Urinary bladder (tissue), 4 donors: ENCODE measurements around the gene WBP2NL. TPM values are rescaled to one million over a fixed set of nuclear protein-coding genes. Genes with fewer than 3 reads are reported as not detected.
"Not testable (repeated sequence)": the region's sequence is repeated elsewhere in the genome, so short reads cannot be mapped to it uniquely, and the experiment has no call there.

Experiments
- DNase-seq: peaks from one replicate; pipeline ENCODE4 v3.0.0-alpha.2; 2015; ENCODE audit errors: extremely low spot score
- H3K27ac ChIP-seq: one replicate; pipeline ENCODE4 v1.5.1; 2013; ENCODE audit warnings: low read depth, mild to moderate bottlenecking, moderate library complexity
- H3K36me3 ChIP-seq: one replicate; pipeline ENCODE4 v1.6.1; 2013; ENCODE audit warnings: mild to moderate bottlenecking, moderate library complexity; ENCODE audit not compliant: insufficient read depth
- H3K4me1 ChIP-seq: one replicate; pipeline ENCODE4 v1.6.1; 2013; ENCODE audit warnings: mild to moderate bottlenecking, moderate library complexity; ENCODE audit not compliant: insufficient read depth
- H3K4me3 ChIP-seq: one replicate; pipeline ENCODE4 v1.5.1; 2013; ENCODE audit warnings: low read depth, low read length
- WGBS: extraction: QIAGEN DNeasy Blood & Tissue Kit; methylation state at CpG from one replicate; pipeline ENCODE4 v1.1.7; 2013; 5-methylcytosine and 5-hydroxymethylcytosine counted together
- polyA plus RNA-seq: library from polyadenylated mRNA; stranded (reverse); fragments of 200-250 nt; gene quantifications from one replicate; pipeline ENCODE4 v1.2.3, GENCODE V29; 2013
- total RNA-seq: library from RNA; depleted of rRNA; stranded (reverse); fragments of >200 nt; gene quantifications from one replicate; pipeline ENCODE4 v1.2.3, GENCODE V29; 2014
- donor health status: healthy with polysubstance abuse.
- donor health status: healthy.

The WBP2NL gene
- total RNA-seq (5.2 TPM), polyA plus RNA-seq (0.98 TPM)

DNA sequence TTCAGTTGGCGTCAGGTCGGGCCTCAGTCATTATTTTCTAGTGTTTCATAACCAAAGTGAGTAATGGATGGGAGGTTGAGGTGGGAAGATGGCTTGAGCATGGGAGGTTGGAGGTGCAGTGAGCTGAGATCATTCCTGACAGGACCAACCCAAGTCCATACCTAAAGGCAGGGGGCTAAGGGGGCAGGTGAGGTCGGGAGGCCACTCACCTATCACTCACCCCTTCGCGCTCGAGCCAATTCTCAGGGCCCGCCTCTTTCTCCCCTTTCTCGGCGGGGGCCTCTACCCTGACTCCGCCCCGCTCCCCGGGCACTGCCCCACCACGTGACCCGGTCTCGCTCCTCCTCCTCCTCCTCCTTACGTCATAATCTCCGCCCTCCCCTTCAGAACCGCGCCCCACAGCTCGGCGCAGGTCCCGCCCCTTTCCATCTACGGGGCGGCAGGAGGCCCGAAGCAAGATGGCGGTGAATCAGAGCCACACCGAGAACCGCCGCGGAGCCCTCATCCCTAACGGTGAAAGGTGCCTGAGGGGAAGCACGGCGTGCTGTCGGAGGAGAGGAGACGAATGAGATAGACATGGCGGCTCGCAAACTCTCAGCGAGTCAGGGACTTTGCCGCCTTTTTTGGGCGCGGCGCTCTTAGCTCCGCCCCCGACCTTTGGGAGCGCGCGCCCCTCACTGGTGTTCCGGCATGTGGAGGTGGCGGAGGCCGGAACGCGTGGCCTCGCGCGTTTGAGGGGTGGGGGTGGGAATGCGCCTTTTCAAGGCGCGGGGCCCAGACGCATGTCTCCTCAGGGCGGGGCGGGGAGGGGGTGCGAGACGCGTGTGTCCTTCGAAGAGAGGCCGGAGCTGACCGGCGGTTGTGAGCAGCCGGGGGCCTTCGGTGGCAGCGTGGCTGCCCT is at the start of gene WBP2NL:
Gene WBP2NL (plus strand): TSS at position 428 of the 901 bp plus-strand sequence. CDS start 31 bp downstream, at position 459.
- no peaks in the 10 kb centered on the region for H3K36me3 ChIP-seq
- H3K4me1 ChIP-seq, result no peaks in the 10 kb centered on the region
- peak; percentile 23 for DNase-seq
- no peak within 1 kb of the TSS for H3K27ac ChIP-seq
- peak within 1 kb of the TSS; percentile 41 for H3K4me3 ChIP-seq
- WGBS, result 32% methylated on average over 71 of the region's 71 CpGs

GRCh38 chr22:41948928-41949296 is 49.7 kb upstream of the WBP2NL start:
- not testable (repeated sequence) for H3K27ac ChIP-seq, H3K4me3 ChIP-seq, H3K4me1 ChIP-seq, DNase-seq, H3K36me3 ChIP-seq
- 96% methylated on average over 8 of the region's 8 CpGs for WGBS

DNA sequence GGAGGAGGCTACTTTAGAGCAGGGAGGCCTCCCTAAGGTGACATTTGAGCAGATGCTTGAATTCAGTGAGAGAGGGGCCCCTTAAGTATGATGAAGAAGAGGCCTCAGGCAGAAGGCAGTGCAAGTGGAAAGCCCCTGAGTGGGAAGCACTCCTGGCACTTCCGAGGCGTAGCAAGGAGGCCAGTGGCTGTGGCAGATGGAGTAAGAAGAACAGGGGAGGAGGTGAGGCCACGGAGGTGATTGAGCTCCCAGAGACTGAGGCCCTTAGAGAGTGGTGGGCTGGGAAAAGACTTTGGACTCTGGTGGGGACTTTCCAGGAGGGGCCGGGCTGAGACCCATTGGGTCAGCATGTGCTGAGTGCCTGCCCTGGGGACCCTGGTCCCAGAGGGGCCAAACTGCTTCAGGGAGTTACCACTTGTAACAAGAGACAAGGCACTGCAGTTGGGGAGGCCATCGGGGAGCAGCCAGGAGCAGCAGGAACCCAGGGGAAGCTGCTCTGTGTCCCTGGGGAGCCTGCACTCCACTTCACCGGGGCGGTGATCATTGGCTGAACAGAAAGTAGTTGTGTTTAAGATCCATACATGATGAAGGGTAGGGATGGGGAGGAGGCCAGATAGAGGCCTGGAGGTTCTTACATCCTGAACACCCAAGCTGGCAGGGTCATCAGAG is 49.2 kb upstream of the WBP2NL start:
- WGBS, result 88% methylated on average over 7 of the region's 7 CpGs
- Histone ChIP-seq H3K36me3 (no peaks in the 10 kb centered on the region), H3K4me3 (no peak overlapping the region), H3K27ac (no peak overlapping the region), H3K4me1 (no peaks in the 10 kb centered on the region)
- DNase-seq, result no peak

- H3K4me1 ChIP-seq, result no peaks in the 10 kb centered on the region
- H3K36me3 ChIP-seq, result no peaks in the 10 kb centered on the region
- WGBS, result 51% methylated on average over 16 of the region's 16 CpGs
- DNase-seq, result peak; percentile 61
- no peak within 1 kb of the TSS for H3K27ac ChIP-seq
- no peak within 1 kb of the TSS for H3K4me3 ChIP-seq
Observed at GRCh38 chr22:41951898-41952474, 46.6 kb upstream of the WBP2NL start, which contains the start of gene SMIM45. SMIM45 (plus strand) TSS chr22:41952150.

- no peaks in the 10 kb centered on the region for H3K4me1 ChIP-seq
- no peak for DNase-seq
- H3K27ac ChIP-seq, result no peak overlapping the region
- no peak overlapping the region for H3K4me3 ChIP-seq
- no peaks in the 10 kb centered on the region for H3K36me3 ChIP-seq
- 89% methylated on average over 2 of the region's 2 CpGs for WGBS
Observed at GRCh38 chr22:41952713-41953112, 45.9 kb upstream of the WBP2NL start.

GRCh38 chr22:41957941-41958556 is 40.5 kb upstream of the WBP2NL start:
- WGBS, result 48% methylated on average over 23 of the region's 23 CpGs

DNA sequence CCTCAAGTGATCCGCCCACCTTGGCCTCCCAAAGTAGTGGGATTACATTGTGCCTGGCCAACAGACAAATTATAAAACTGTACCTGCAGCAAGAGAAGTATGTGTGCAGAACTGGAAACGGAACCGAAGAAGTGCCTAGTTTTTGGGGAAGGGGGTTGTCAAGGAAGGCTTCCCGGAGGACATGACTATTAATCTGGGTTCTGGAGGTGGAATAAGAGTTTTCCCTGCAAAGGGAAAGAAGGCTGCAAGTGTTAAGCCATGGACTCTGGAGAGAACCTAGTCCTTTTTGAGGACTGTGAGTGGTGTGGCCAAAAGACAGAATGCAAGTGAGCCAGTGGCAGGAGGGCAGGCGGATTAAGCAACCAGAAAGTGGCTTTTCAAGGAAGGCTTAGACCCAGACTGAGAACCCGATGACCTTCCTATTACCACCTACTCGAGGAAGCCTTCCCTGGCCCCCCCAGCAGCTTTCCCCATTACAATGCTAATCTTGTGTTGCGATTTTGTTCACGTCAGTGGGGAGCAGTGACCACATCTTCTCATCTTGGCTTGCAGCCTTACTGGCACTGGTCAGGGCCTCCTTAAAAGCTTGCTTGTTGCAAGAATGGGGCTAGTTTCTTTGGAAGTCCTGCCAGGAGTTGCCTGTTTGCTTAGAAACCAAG is 35.0 kb upstream of the WBP2NL start:
- Histone ChIP-seq H3K4me3 (no peak overlapping the region), H3K4me1 (no peaks in the 10 kb centered on the region), H3K36me3 (no peaks in the 10 kb centered on the region), H3K27ac (no peak overlapping the region)
- 63% methylated on average over 9 of the region's 9 CpGs for WGBS
- no peak for DNase-seq

More at GRCh38 chr22:41957941-41958556, 40.5 kb upstream of the WBP2NL start:
- Histone ChIP-seq H3K4me3 (no peak overlapping the region), H3K27ac (no peak overlapping the region), H3K36me3 (no peaks in the 10 kb centered on the region), H3K4me1 (no peaks in the 10 kb centered on the region)
- no peak for DNase-seq

- WGBS, result 69% methylated on average over 5 of the region's 5 CpGs
- H3K4me3 ChIP-seq, result no peak overlapping the region
- DNase-seq, result no peak
- no peaks in the 10 kb centered on the region for H3K36me3 ChIP-seq
- no peak overlapping the region for H3K27ac ChIP-seq
- no peaks in the 10 kb centered on the region for H3K4me1 ChIP-seq
Observed at GRCh38 chr22:41964112-41964491, 34.5 kb upstream of the WBP2NL start.

DNA sequence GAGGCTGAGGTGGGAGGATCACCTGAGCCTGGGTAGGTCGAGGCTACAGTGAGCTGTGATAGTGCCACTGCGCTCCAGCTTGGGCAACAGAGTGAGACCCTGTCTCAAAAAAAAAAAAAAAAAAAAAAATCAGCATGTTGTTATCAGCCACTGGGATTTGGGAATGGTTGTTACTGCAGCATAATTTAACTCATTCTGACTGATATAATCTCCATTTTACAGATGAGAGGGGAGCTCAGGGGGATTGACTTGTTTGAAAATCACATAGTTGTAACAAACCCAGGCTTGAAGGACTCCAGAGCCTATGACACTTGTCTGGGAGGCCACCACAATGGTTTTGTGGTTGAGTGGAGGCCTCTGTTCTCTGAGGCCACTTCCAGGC is 32.4 kb upstream of the WBP2NL start:
- WGBS, result 98% methylated on average over 2 of the region's 2 CpGs
- Histone ChIP-seq H3K4me1 (no peaks in the 10 kb centered on the region), H3K36me3 (no peaks in the 10 kb centered on the region), H3K27ac (no peak overlapping the region), H3K4me3 (no peak overlapping the region)
- DNase-seq, result no peak

GRCh38 chr22:41966607-41967240 is 31.9 kb upstream of the WBP2NL start:
- DNase-seq, result no peak
- Histone ChIP-seq H3K4me3 (no peak overlapping the region), H3K27ac (no peak overlapping the region), H3K36me3 (no peaks in the 10 kb centered on the region), H3K4me1 (no peaks in the 10 kb centered on the region)
- 34% methylated on average over 8 of the region's 8 CpGs for WGBS

GRCh38 chr22:41968601-41969000 is 30.0 kb upstream of the WBP2NL start:
- H3K36me3 ChIP-seq, result no peaks in the 10 kb centered on the region
- 37% methylated on average over 9 of the region's 9 CpGs for WGBS
- H3K4me3 ChIP-seq, result no peak overlapping the region
- no peaks in the 10 kb centered on the region for H3K4me1 ChIP-seq
- DNase-seq, result no peak
- no peak overlapping the region for H3K27ac ChIP-seq

DNA sequence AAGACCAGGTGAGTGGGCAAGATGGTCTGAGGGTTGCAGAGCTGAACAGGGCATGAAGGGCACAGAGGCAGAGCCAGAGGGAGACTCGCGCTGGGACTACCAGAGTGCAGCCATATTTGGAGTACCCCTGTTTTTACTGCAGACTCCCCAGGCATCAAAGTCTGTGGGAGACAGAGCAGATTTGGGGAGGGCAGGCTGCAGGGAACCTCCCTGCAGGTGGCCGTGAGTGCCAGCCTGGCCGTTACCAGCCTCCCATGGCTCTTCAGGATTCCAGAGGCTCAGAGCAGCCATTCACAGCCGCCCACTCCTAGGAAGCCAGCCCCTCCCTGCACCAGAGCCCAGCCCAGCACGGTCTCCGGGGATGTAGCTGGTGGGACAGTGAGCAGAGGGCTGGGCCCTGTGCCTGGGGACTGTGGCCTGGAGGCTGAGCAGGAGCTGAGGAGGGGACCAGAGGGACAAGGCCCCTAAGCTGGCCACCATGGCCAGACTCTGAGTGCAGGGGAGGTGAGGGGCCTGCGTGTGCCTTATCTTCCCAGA is 29.4 kb upstream of the WBP2NL start, which contains the start of gene SEPTIN3:
Gene SEPTIN3 (plus strand): TSS at position 334 of the 537 bp plus-strand sequence. CDS start 2,050 bp downstream, outside the sequence.
- Histone ChIP-seq H3K4me1 (no peaks in the 10 kb centered on the region), H3K4me3 (no peak within 1 kb of the TSS), H3K27ac (no peak within 1 kb of the TSS), H3K36me3 (no peaks in the 10 kb centered on the region)
- no peak for DNase-seq
- WGBS, result 67% methylated on average over 8 of the region's 8 CpGs
